ENCODE data around the gene HMCN2.

- TF ChIP-seq CTCF (conservative IDR thresholded peaks at IDR 0.05; ENCODE audit: low read length) (no peak), EZH2phosphoT487 (IDR thresholded peaks at IDR 0.05; ENCODE audit: borderline replicate concordance, low read depth, low read length) (no peak)
Measured at GRCh38 chr9:130458804-130459067, 193.2 kb downstream of the HMCN2 start.

Measured in OCI-LY7 (cell line).